ENCODE results near the gene ZNF343.

DNA sequence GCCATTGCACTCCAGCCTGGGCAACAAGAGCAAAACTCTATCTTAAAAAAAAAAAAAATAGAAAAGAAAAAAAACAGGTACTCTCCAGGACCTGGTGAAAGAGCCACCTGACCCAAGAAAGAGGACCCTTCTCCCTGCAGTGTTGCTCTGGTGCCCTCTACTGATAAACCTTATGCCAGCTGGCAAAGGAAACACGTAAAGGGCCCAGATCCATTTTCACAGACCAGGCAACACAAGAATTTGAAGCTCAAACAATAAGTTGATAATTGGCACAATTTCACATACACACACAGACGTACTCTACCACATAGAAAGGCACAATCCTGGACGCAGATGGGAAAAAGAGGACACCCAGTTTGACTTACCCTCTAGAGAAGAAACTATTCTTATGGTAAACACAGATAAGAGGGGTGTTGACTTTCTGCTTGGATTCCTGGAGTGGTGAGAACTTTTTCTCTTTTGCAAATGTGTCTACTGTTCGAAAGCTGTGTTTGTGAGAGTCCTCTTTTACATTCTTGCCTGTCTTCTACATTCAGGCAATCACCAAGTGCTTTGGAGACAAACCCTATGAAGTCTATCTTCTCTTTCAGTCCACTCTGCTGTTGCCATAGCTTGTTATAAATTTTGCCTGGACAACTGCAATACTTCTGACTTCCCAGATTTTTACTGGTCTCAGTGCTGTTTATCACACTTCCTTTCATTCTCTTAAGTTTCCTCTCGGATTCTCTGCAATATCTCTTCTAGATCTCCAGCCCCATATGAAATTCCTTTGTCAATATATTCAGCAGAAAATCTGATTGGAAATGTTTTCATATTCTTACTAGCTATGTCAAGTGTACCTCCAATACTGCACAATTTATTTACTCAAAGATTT is 31.7 kb downstream of the ZNF343 start:
- TF ChIP-seq, protein P1, sequence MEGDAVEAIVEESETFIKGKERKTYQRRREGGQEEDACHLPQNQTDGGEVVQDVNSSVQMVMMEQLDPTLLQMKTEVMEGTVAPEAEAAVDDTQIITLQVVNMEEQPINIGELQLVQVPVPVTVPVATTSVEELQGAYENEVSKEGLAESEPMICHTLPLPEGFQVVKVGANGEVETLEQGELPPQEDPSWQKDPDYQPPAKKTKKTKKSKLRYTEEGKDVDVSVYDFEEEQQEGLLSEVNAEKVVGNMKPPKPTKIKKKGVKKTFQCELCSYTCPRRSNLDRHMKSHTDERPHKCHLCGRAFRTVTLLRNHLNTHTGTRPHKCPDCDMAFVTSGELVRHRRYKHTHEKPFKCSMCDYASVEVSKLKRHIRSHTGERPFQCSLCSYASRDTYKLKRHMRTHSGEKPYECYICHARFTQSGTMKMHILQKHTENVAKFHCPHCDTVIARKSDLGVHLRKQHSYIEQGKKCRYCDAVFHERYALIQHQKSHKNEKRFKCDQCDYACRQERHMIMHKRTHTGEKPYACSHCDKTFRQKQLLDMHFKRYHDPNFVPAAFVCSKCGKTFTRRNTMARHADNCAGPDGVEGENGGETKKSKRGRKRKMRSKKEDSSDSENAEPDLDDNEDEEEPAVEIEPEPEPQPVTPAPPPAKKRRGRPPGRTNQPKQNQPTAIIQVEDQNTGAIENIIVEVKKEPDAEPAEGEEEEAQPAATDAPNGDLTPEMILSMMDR (IDR thresholded peaks at IDR 0.05), result no peak
- no peak for TF ChIP-seq POLR2A (IDR thresholded peaks at IDR 0.05)
- no peak for TF ChIP-seq POLR2AphosphoS5 (IDR thresholded peaks at IDR 0.05)
